WTC11 (cell line): ENCODE results near the gene UBXN11.

ENCODE experiments used
- ATF1 ChIP-seq: sonication (generic); formaldehyde crosslinking; IDR thresholded peaks from 2 replicates; pipeline ENCODE4 v1.8.1; 2023; ENCODE audit warnings: mild to moderate bottlenecking, moderate library complexity, missing genetic modification reagents
- CTCF ChIP-seq: fragments of 200-600 bp; IDR thresholded peaks from 2 replicates; pipeline ENCODE4 v1.8.0; 2022; ENCODE audit warnings: antibody characterized with exemption
- EMX1 ChIP-seq: fragments of 250-450 bp; sonication (Bioruptor Pico); IDR thresholded peaks from 2 replicates; pipeline ENCODE4 v1.8.0; 2021; ENCODE audit warnings: mild to moderate bottlenecking
- JUN ChIP-seq: sonication (generic); formaldehyde crosslinking; IDR thresholded peaks from 2 replicates; pipeline ENCODE4 v1.8.0; 2023; ENCODE audit warnings: mild to moderate bottlenecking, missing genetic modification reagents
- SMAD4 ChIP-seq: sonication (generic); formaldehyde crosslinking; IDR thresholded peaks from 2 replicates; pipeline ENCODE4 v1.8.0; 2022; ENCODE audit warnings: mild to moderate bottlenecking, missing genetic modification reagents
- TF ChIP-seq, protein P1 (sequence below): sonication (generic); formaldehyde crosslinking; IDR thresholded peaks from 2 replicates; pipeline ENCODE4 v1.8.1; 2023; ENCODE audit warnings: mild to moderate bottlenecking, missing genetic modification reagents, moderate library complexity
- TF ChIP-seq, protein P2 (sequence below): sonication (generic); formaldehyde crosslinking; conservative IDR thresholded peaks from 2 replicates; pipeline ENCODE4 v1.8.1; 2022; ENCODE audit warnings: mild to moderate bottlenecking, missing genetic modification reagents

GRCh38 chr1:26322042-26322331, 15.6 kb upstream of the UBXN11 start:
- TF ChIP-seq CTCF (no peak), JUN (no peak), ATF1 (no peak), EMX1 (CRISPR knock-in tag) (no peak), SMAD4 (CRISPR knock-in tag) (no peak)
- TF ChIP-seq, protein P1, sequence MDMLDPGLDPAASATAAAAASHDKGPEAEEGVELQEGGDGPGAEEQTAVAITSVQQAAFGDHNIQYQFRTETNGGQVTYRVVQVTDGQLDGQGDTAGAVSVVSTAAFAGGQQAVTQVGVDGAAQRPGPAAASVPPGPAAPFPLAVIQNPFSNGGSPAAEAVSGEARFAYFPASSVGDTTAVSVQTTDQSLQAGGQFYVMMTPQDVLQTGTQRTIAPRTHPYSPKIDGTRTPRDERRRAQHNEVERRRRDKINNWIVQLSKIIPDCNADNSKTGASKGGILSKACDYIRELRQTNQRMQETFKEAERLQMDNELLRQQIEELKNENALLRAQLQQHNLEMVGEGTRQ: no peak
- TF ChIP-seq, protein P2, sequence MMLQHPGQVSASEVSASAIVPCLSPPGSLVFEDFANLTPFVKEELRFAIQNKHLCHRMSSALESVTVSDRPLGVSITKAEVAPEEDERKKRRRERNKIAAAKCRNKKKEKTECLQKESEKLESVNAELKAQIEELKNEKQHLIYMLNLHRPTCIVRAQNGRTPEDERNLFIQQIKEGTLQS (CRISPR knock-in tag): no peak
